Mammary epithelial cell (primary cell): Measurements from ENCODE around the gene ZNF302.

Experiments used
- CTCF ChIP-seq, 2 donors: IDR thresholded peaks in 1 of 2; conservative IDR thresholded peaks in 1 of 2; 2 replicates each; pipeline ENCODE4 v1.5.1; 2011 to 2012; ENCODE audit warnings: inconsistent platforms in 2 of 2, low read length in 2 of 2, mild to moderate bottlenecking in 2 of 2, control low read depth in 1 of 2, low read depth in 1 of 2; ENCODE audit not compliant: insufficient read depth in 1 of 2; ENCODE audit errors: extremely low read depth in 1 of 2
- EZH2 ChIP-seq: IDR thresholded peaks from 2 replicates; pipeline ENCODE4 v1.6.1; 2012; ENCODE audit warnings: low read length, inconsistent platforms, borderline replicate concordance

GRCh38 chr19:34722353-34722752, 44.9 kb downstream of the ZNF302 start:
- TF ChIP-seq CTCF (conservative IDR thresholded peaks at IDR 0.05 in 1 of 2, IDR thresholded peaks at IDR 0.05 in 1 of 2; ENCODE audit: extremely low read depth in 1 of 2, insufficient read depth in 1 of 2, low read depth in 1 of 2, low read length in 2 of 2) (no peak), EZH2 (no peak)
